ENCODE measurements around the gene C2orf49.

Gene C2orf49

DNA sequence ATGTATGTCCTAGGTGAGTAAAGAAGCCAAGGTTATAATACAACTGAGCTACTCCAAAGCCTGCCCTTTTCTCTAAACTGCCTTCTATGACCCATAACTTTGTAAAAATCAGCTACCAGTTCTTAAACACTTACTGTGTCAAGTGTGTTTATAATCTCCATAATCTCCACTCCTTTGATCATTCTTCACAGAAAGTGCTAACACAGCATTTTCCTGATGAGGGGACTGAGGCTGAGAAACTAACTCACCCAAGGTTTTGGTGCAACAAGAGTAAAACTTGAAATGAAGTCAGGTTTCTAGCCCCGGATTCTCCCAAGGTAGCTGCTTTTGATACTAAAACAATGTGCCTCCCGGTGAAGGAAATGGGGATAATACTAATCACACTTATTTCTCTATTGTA lies 1.9 kb upstream of the C2orf49 start:
- TF ChIP-seq, protein P1, sequence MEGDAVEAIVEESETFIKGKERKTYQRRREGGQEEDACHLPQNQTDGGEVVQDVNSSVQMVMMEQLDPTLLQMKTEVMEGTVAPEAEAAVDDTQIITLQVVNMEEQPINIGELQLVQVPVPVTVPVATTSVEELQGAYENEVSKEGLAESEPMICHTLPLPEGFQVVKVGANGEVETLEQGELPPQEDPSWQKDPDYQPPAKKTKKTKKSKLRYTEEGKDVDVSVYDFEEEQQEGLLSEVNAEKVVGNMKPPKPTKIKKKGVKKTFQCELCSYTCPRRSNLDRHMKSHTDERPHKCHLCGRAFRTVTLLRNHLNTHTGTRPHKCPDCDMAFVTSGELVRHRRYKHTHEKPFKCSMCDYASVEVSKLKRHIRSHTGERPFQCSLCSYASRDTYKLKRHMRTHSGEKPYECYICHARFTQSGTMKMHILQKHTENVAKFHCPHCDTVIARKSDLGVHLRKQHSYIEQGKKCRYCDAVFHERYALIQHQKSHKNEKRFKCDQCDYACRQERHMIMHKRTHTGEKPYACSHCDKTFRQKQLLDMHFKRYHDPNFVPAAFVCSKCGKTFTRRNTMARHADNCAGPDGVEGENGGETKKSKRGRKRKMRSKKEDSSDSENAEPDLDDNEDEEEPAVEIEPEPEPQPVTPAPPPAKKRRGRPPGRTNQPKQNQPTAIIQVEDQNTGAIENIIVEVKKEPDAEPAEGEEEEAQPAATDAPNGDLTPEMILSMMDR (IDR thresholded peaks at IDR 0.05; ENCODE audit: low read depth, low read length) = no peak
- no peak overlapping the region for H3K4me3 ChIP-seq (ENCODE audit: low read depth, low read length)

DNA sequence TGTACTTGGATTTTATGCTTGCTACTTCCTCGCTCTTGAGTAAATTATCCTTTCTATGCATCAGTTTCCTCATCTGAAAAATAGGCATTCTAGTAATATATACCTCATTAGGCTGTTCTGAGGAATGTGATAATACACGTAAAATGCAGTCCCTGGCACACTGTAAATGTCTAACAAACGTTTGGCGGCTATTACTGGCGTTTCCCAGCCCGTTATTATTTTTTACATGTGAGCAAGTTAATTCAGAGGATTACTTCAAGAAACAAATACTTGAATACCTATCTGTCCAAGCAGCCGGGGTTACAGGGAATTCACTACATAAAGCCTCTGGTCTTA lies 586 bp upstream of the C2orf49 start:
- TF ChIP-seq, protein P1 (IDR thresholded peaks at IDR 0.05; ENCODE audit: low read depth, low read length) = no peak

DNA sequence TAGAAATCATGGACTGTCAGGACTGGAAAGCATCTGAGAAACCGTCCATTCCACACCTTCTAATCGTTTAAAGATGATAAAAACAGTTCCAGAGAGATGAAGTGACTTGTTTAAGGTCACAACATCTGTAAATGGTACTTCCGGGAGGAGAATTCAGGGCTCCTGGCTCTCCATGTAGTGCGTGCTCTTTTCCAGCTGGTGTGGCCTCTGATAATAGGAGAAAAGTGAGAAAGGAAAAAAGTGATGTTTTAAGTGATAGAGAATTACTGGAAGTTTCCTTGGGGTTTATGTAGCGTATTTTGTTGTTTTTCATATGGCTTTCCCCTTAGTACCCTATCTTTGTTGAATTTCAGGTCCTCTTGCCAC lies 663 bp downstream of the C2orf49 start:
- H3K4me3 ChIP-seq (ENCODE audit: low read depth, low read length) = peak overlapping the region; percentile 98
- TF ChIP-seq, protein P1 (IDR thresholded peaks at IDR 0.05; ENCODE audit: low read depth, low read length) = no peak

More for the DNA sequence above, 586 bp upstream of the C2orf49 start:
- peak overlapping the region; percentile 98 for H3K4me3 ChIP-seq (ENCODE audit: low read depth, low read length)

DNA sequence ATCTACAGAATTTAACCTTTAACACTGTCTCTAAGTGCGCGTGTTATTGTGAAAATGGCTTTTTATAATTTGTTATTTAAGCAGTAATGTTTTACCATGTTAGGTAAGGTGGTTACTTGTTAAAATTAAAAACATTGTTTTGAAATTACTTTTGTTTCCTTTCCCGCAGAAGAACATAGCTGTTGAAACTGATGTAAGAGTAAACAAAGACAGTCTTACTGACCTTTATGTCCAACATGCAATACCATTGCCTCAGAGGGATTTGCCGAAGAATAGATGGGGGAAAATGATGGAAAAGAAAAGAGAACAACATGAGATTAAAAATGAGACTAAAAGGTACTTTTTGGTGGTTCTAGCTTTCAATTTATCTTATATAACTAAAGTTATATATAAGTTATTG lies 2.1 kb downstream of the C2orf49 start:
- H3K4me3 ChIP-seq (ENCODE audit: low read depth, low read length) = no peak overlapping the region
- TF ChIP-seq, protein P1 (IDR thresholded peaks at IDR 0.05; ENCODE audit: low read depth, low read length) = no peak

DNA sequence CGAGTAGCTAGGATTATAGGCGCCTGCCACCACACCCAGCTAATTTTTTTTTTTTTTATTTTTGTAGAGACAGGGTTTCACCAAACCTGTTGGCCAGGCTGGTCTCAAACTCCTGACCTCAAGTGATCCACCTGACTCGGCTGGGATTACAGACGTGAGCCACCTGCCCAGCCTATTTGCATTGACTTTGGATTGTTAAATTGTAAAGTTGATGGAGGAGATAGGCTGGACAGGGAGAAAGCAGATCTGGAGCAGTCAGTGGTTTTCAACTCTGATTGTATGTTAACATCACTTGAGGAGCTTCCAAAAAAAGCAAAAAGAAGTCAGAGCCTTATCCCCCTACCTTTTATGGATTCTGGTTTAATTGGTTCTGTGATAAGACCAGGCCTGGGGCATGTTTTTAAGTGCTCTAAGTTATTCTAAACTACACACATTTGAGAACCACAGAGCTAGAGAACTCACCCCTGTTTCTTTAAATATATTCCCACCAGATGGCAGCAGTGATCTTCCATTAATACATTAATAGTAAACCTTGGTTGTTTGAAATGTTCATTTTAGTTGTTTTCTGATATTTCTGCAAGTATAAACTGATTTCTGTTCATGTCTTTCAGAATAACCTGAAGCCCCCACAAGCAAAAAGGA lies 7.5 kb downstream of the C2orf49 start:
- TF ChIP-seq, protein P1 (IDR thresholded peaks at IDR 0.05; ENCODE audit: low read depth, low read length) = no peak; the same call in 1 of the 2 replicates
- H3K4me3 ChIP-seq (ENCODE audit: low read depth, low read length) = no peak overlapping the region

DNA sequence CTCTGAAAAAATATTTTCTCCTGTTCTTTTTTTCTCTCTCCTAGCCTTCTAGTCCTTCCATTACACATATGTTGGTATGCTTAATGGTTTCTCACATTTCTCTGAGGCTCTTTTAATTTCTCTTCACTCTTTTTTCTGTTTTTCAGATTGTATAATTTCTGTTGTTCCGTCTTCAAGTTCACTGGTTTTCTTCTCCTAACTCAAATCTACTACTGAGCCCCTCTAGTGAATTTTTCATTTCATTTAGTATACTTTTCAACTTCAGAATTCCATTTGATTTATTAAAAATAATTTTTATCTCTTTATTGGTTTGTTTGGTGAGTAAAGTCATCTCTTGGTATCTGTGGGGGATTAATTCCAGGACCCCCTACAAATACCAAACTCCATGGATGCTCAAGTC lies 19.8 kb downstream of the C2orf49 start:
- H3K4me3 ChIP-seq (ENCODE audit: low read depth, low read length) = no peak overlapping the region
- TF ChIP-seq, protein P1 (IDR thresholded peaks at IDR 0.05; ENCODE audit: low read depth, low read length) = no peak

DNA sequence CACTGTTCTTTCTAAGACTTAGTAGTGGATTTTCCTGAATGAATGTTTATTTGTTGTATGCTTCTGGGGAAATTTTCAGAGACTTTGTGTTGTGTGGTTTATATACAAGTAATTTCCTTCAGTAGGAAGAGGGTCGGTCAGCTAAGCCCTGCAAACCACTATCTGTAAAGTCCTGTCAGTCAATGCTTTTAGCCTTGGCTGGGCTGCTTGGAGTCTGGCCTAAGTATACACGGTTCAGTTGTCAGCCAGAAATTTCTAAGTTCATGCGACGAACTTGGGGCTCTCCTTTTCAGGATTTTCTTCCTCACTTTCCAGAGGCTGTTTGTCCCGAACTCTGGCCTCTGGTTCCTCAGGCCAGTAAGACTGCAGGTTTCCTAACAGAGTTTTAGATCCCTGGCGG lies 21.3 kb downstream of the C2orf49 start:
- TF ChIP-seq, protein P1 (IDR thresholded peaks at IDR 0.05; ENCODE audit: low read depth, low read length) = no peak

More for the DNA sequence above, 21.3 kb downstream of the C2orf49 start:
- H3K4me3 ChIP-seq (ENCODE audit: low read depth, low read length) = no peak overlapping the region

Data from WI38 (cell line).